SU-DHL-6 (cell line): ENCODE data around the gene LENG9.
"Not testable (repeated sequence)": the region's sequence is repeated elsewhere in the genome, so short reads cannot be mapped to it uniquely, and the experiment has no call there.

Experiments used
- CTCF ChIP-seq: fragments of 200-600 bp; sonication (generic); IDR thresholded peaks from one replicate; pipeline ENCODE4 v1.5.1; 2017; ENCODE audit warnings: antibody characterized with exemption, mild to moderate bottlenecking, low read length, moderate library complexity; ENCODE audit not compliant: insufficient read depth, poor library complexity, severe bottlenecking
- EZH2phosphoT487 ChIP-seq: fragments of 200-600 bp; sonication (generic), shearing (Covaris generic); conservative IDR thresholded peaks from 2 replicates; pipeline ENCODE4 v1.6.1; 2018; ENCODE audit warnings: mild to moderate bottlenecking, antibody characterized with exemption, low read length, moderate library complexity, mixed read lengths

GRCh38 chr19:54508487-54508886, 44.9 kb upstream of the LENG9 start:
- TF ChIP-seq CTCF, EZH2phosphoT487: not testable (repeated sequence)
